ENCODE results near the gene CCDC178.

DNA sequence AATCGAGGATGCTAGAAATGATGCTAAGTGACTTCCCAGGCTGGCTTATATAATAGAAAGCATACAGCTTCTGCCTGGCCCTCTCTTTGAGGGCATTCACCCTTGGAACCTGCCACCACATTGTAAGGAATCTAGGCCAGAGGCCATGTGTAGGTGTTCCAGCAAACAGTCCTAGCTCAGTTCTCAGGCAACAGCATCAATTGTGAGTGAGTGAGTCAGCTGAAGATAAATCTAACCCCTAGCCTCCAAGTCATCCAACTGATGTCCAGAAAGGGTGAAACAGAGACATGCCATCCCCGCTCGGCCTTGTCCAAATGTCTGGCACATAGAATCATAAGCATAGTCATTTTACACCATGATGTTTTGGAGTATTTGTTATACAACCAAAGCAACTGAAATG is 343.4 kb downstream of the CCDC178 start:
- TF ChIP-seq, protein P1, sequence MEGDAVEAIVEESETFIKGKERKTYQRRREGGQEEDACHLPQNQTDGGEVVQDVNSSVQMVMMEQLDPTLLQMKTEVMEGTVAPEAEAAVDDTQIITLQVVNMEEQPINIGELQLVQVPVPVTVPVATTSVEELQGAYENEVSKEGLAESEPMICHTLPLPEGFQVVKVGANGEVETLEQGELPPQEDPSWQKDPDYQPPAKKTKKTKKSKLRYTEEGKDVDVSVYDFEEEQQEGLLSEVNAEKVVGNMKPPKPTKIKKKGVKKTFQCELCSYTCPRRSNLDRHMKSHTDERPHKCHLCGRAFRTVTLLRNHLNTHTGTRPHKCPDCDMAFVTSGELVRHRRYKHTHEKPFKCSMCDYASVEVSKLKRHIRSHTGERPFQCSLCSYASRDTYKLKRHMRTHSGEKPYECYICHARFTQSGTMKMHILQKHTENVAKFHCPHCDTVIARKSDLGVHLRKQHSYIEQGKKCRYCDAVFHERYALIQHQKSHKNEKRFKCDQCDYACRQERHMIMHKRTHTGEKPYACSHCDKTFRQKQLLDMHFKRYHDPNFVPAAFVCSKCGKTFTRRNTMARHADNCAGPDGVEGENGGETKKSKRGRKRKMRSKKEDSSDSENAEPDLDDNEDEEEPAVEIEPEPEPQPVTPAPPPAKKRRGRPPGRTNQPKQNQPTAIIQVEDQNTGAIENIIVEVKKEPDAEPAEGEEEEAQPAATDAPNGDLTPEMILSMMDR (IDR thresholded peaks at IDR 0.05) = no peak
- no peak for TF ChIP-seq POLR2A (IDR thresholded peaks at IDR 0.05)
